Measurements from ENCODE around the gene HIBCH. TPM values are rescaled to one million over a fixed set of nuclear protein-coding genes. Genes with fewer than 3 reads are reported as not detected.
A peak's percentile ranks its signal among the peaks of the same experiment; 100 is the strongest.
"Not testable (repeated sequence)": the region's sequence is repeated elsewhere in the genome, so short reads cannot be mapped to it uniquely, and the experiment has no call there.

The HIBCH gene
- total and polyA plus RNA-seq, 2 experiments from 2014 or later, result 10.4 to 29.0 TPM

GRCh38 chr2:190159453-190159852, 160.2 kb downstream of the HIBCH start:
- H3K9ac ChIP-seq, result no peak overlapping the region
- H3K36me3 ChIP-seq (ENCODE audit: low read depth), result no peaks in the 10 kb centered on the region
- in situ Hi-C loops (cut with MboI), result no loop called here
- no peaks in the 10 kb centered on the region for H3K27me3 ChIP-seq (replicated peaks; ENCODE audit: insufficient read depth)
- no peaks in the 10 kb centered on the region for H3K79me2 ChIP-seq (ENCODE audit: insufficient read depth)
- peak overlapping the region; percentile 60 for H2AFZ ChIP-seq
- peak overlapping the region; percentile 29; the same call in 1 of the 2 replicates for H3K4me3 ChIP-seq
- no peak for TF ChIP-seq EZH2 (IDR thresholded peaks at IDR 0.05; ENCODE audit: insufficient read depth, poor library complexity, severe bottlenecking)
- no peak for TF ChIP-seq EZH2phosphoT487 (IDR thresholded peaks at IDR 0.05; ENCODE audit: insufficient read depth, low read depth)
- H3K4me2 ChIP-seq (ENCODE audit: unreplicated experiment), result peak overlapping the region; percentile 51
- peaks cover 9% of the 10 kb centered on the region for H3F3A ChIP-seq (ENCODE audit: insufficient read depth)
- peak; percentile 89 for DNase-seq
- peaks cover 29% of the 10 kb centered on the region for H3K4me1 ChIP-seq (ENCODE audit: insufficient read depth)
- WGBS, 2 experiments (ENCODE audit: low coverage in 1 of 2, low lambda C conversion rate in 2 of 2, missing lambda C conversion rate in 2 of 2), result 11 to 13% methylated on average over 3 of the region's 3 CpGs
- no peaks in the 10 kb centered on the region for H4K20me1 ChIP-seq (ENCODE audit: insufficient read depth)
- peak overlapping the region; percentile 55 for H3K27ac ChIP-seq
- H3K9me2 ChIP-seq (ENCODE audit: insufficient read depth), result no peaks in the 10 kb centered on the region
- no peaks in the 10 kb centered on the region for H3K9me3 ChIP-seq (ENCODE audit: low read depth)

- Histone ChIP-seq H3K9me2 (ENCODE audit: insufficient read depth) (no peaks in the 10 kb centered on the region), H3K9ac (no peak overlapping the region), H3K4me2 (ENCODE audit: unreplicated experiment) (peak overlapping the region; percentile 51), H3K27ac (peak overlapping the region; percentile 55), H3K79me2 (ENCODE audit: insufficient read depth) (no peaks in the 10 kb centered on the region), H3F3A (ENCODE audit: insufficient read depth) (peaks cover 9% of the 10 kb centered on the region), H3K36me3 (ENCODE audit: low read depth) (no peaks in the 10 kb centered on the region), H2AFZ (peak overlapping the region; percentile 60), H3K9me3 (ENCODE audit: low read depth) (no peaks in the 10 kb centered on the region), H4K20me1 (ENCODE audit: insufficient read depth) (no peaks in the 10 kb centered on the region), H3K27me3 (replicated peaks; ENCODE audit: insufficient read depth) (no peaks in the 10 kb centered on the region), H3K4me1 (ENCODE audit: insufficient read depth) (peaks cover 29% of the 10 kb centered on the region), H3K4me3 (0 out of 2 replicates have a peak overlapping the region, but pooled peaks have one; percentile 29)
- DNase-seq, result no peak
- 66 to 69% methylated on average over 3 of the region's 3 CpGs for WGBS, 2 experiments (ENCODE audit: low coverage in 1 of 2, low lambda C conversion rate in 2 of 2, missing lambda C conversion rate in 2 of 2)
- in situ Hi-C loops (cut with MboI), result no loop called here
- TF ChIP-seq EZH2phosphoT487 (IDR thresholded peaks at IDR 0.05; ENCODE audit: insufficient read depth, low read depth), result no peak
- TF ChIP-seq EZH2 (IDR thresholded peaks at IDR 0.05; ENCODE audit: insufficient read depth, poor library complexity, severe bottlenecking), result no peak
These were observed 160.7 kb downstream of the HIBCH start for GRCh38 chr2:190158798-190159434.

- H3K27ac ChIP-seq; H3K9ac ChIP-seq; H3K36me3 ChIP-seq (ENCODE audit: low read depth); DNase-seq; H2AFZ ChIP-seq; H3K9me3 ChIP-seq (ENCODE audit: low read depth); H4K20me1 ChIP-seq (ENCODE audit: insufficient read depth); H3K4me3 ChIP-seq; H3K9me2 ChIP-seq (ENCODE audit: insufficient read depth); H3K27me3 ChIP-seq (replicated peaks; ENCODE audit: insufficient read depth); H3K79me2 ChIP-seq (ENCODE audit: insufficient read depth); H3K4me2 ChIP-seq (ENCODE audit: unreplicated experiment); H3F3A ChIP-seq (ENCODE audit: insufficient read depth); in situ Hi-C loops (cut with MboI): not testable (repeated sequence)
- WGBS, 2 experiments (ENCODE audit: low coverage in 1 of 2, low lambda C conversion rate in 2 of 2, missing lambda C conversion rate in 2 of 2), result 82 to 85% methylated on average over 10 of the region's 10 CpGs
- peaks cover 29% of the 10 kb centered on the region for H3K4me1 ChIP-seq (ENCODE audit: insufficient read depth)
These were observed 161.8 kb downstream of the HIBCH start for GRCh38 chr2:190157613-190158528.

- Histone ChIP-seq H4K20me1 (ENCODE audit: insufficient read depth) (no peaks in the 10 kb centered on the region), H3K36me3 (ENCODE audit: low read depth) (no peaks in the 10 kb centered on the region), H3K9me2 (ENCODE audit: insufficient read depth) (no peaks in the 10 kb centered on the region), H3K27ac (no peak overlapping the region), H3K4me3 (no peak overlapping the region), H3K4me2 (ENCODE audit: unreplicated experiment) (no peak overlapping the region), H3K9ac (no peak overlapping the region), H3K4me1 (ENCODE audit: insufficient read depth) (peaks cover 26% of the 10 kb centered on the region), H2AFZ (0 out of 2 replicates have a peak overlapping the region, but pooled peaks have one; percentile 7), H3F3A (ENCODE audit: insufficient read depth) (peaks cover 9% of the 10 kb centered on the region), H3K79me2 (ENCODE audit: insufficient read depth) (no peaks in the 10 kb centered on the region), H3K27me3 (replicated peaks; ENCODE audit: insufficient read depth) (no peaks in the 10 kb centered on the region), H3K9me3 (ENCODE audit: low read depth) (no peaks in the 10 kb centered on the region)
- no peak for DNase-seq
- 72 to 73% methylated on average over 4 of the region's 4 CpGs for WGBS, 2 experiments (ENCODE audit: low coverage in 1 of 2, low lambda C conversion rate in 2 of 2, missing lambda C conversion rate in 2 of 2)
- TF ChIP-seq EZH2 (IDR thresholded peaks at IDR 0.05; ENCODE audit: insufficient read depth, poor library complexity, severe bottlenecking), result no peak
- no peak for TF ChIP-seq EZH2phosphoT487 (IDR thresholded peaks at IDR 0.05; ENCODE audit: insufficient read depth, low read depth)
- in situ Hi-C loops (cut with MboI), result no loop called here
These were observed 163.0 kb downstream of the HIBCH start for GRCh38 chr2:190156530-190157212.

Other genes starting within 250 kb of the HIBCH start
- 4.2 and 7.1 TPM in 2 replicates for gene INPP1, start 23.8 kb upstream of the HIBCH start, total RNA-seq (2014; rRNA removed; shearing (Covaris generic))
- gene INPP1, start 23.8 kb upstream of the HIBCH start, polyA plus RNA-seq (2016; fragmentation: Nextera tagmentation; extraction: Ambion mirVana), result 28.7 and 29.6 TPM in 2 replicates
- 4.9 and 6.7 TPM in 2 replicates for gene MFSD6, start 88.5 kb upstream of the HIBCH start, total RNA-seq (2014; rRNA removed; shearing (Covaris generic))
- 3.2 and 4.2 TPM in 2 replicates for gene MFSD6, start 88.5 kb upstream of the HIBCH start, polyA plus RNA-seq (2016; fragmentation: Nextera tagmentation; extraction: Ambion mirVana)
- 1.0 and 2.7 TPM in 2 replicates for gene NEMP2, start 214.9 kb upstream of the HIBCH start, total RNA-seq (2014; rRNA removed; shearing (Covaris generic))
- gene NEMP2, start 214.9 kb upstream of the HIBCH start, polyA plus RNA-seq (2016; fragmentation: Nextera tagmentation; extraction: Ambion mirVana), result 3.8 and 4.8 TPM in 2 replicates